SU-DHL-6 (cell line): ENCODE data around the gene MAP3K19.

Source experiments
- H2AFZ ChIP-seq: fragments of 200-600 bp; sonication (generic); 2 replicates; pipeline ENCODE4 v1.6.1; 2014; ENCODE audit warnings: low read depth, mild to moderate bottlenecking, moderate library complexity, mixed read lengths, antibody characterized with exemption, low read length; ENCODE audit not compliant: severe bottlenecking
- H3F3A ChIP-seq: fragments of 200-600 bp; shearing (Covaris generic); 2 replicates; pipeline ENCODE4 v1.6.0; 2016; ENCODE audit warnings: antibody characterized with exemption, mild to moderate bottlenecking; ENCODE audit not compliant: insufficient read depth
- H3K27ac ChIP-seq: fragments of 200-600 bp; sonication (generic); 2 replicates; pipeline ENCODE4 v1.5.1; 2016; ENCODE audit warnings: low read depth, mild to moderate bottlenecking, low read length, moderate library complexity, mixed read lengths
- H3K27me3 ChIP-seq: fragments of 200-600 bp; sonication (generic), shearing (Covaris generic); 2 replicates; pipeline ENCODE4 v1.6.0; 2014; ENCODE audit warnings: mild to moderate bottlenecking, low read length
- H3K36me3 ChIP-seq: fragments of 200-600 bp; sonication (generic); 2 replicates; pipeline ENCODE4 v1.6.1; 2014; ENCODE audit warnings: mild to moderate bottlenecking, low read length, mixed read lengths
- H3K4me2 ChIP-seq: fragments of 300-600, 200-600 bp; shearing (Covaris generic), sonication (generic); 2 replicates; pipeline ENCODE4 v1.6.0; 2014; ENCODE audit warnings: low read length, low read depth, mild to moderate bottlenecking; ENCODE audit not compliant: poor library complexity, severe bottlenecking
- H3K4me3 ChIP-seq: fragments of 200-600 bp; sonication (generic); 2 replicates; pipeline ENCODE4 v1.5.1; 2014; ENCODE audit warnings: antibody characterized with exemption, low read length, mild to moderate bottlenecking, mixed read lengths; ENCODE audit not compliant: insufficient read depth, poor library complexity, severe bottlenecking
- H3K79me2 ChIP-seq: fragments of 200-600 bp; sonication (generic); 2 replicates; pipeline ENCODE4 v1.6.1; 2014; ENCODE audit warnings: mild to moderate bottlenecking, low read length, moderate library complexity; ENCODE audit not compliant: insufficient read depth
- H3K9ac ChIP-seq: fragments of 200-600 bp; sonication (generic); 2 replicates; pipeline ENCODE4 v1.7.0; 2014; ENCODE audit warnings: mild to moderate bottlenecking, low read length
- H3K9me2 ChIP-seq: fragments of 200-600 bp; sonication (generic); replicated peaks from 2 replicates; pipeline ENCODE4 v1.6.1; 2014; ENCODE audit warnings: low read length; ENCODE audit not compliant: insufficient read depth
- H3K9me3 ChIP-seq: fragments of 200-600 bp; sonication (generic); 2 replicates; pipeline ENCODE4 v1.6.1; 2014; ENCODE audit warnings: low read length, mixed read lengths; ENCODE audit not compliant: insufficient read depth
- H4K20me1 ChIP-seq: fragments of 200-600 bp; sonication (generic); 2 replicates; pipeline ENCODE4 v1.6.1; 2014; ENCODE audit warnings: low read depth, mild to moderate bottlenecking, antibody characterized with exemption, low read length, moderate library complexity, mixed read lengths
- EZH2phosphoT487 ChIP-seq: fragments of 200-600 bp; sonication (generic), shearing (Covaris generic); conservative IDR thresholded peaks from 2 replicates; pipeline ENCODE4 v1.6.1; 2018; ENCODE audit warnings: mild to moderate bottlenecking, antibody characterized with exemption, low read length, moderate library complexity, mixed read lengths
- TF ChIP-seq, protein P1 (sequence below): fragments of 200-600 bp; sonication (generic); IDR thresholded peaks from one replicate; pipeline ENCODE4 v1.5.1; 2017; ENCODE audit warnings: antibody characterized with exemption, mild to moderate bottlenecking, low read length, moderate library complexity; ENCODE audit not compliant: insufficient read depth, poor library complexity, severe bottlenecking

MAP3K19 gene

GRCh38 chr2:134933732-134934131, 113.5 kb downstream of the MAP3K19 start:
- Histone ChIP-seq H3K4me2 (no peak overlapping the region), H3K4me3 (no peak overlapping the region), H3F3A (peaks cover 10% of the 10 kb centered on the region), H3K36me3 (peaks cover 38% of the 10 kb centered on the region), H3K27me3 (no peaks in the 10 kb centered on the region), H2AFZ (no peak overlapping the region), H3K27ac (no peak overlapping the region), H3K9ac (no peak overlapping the region), H4K20me1 (peaks cover 62% of the 10 kb centered on the region), H3K79me2 (peaks cover 98% of the 10 kb centered on the region), H3K9me3 (no peaks in the 10 kb centered on the region), H3K9me2 (no peaks in the 10 kb centered on the region)
- TF ChIP-seq, protein P1, sequence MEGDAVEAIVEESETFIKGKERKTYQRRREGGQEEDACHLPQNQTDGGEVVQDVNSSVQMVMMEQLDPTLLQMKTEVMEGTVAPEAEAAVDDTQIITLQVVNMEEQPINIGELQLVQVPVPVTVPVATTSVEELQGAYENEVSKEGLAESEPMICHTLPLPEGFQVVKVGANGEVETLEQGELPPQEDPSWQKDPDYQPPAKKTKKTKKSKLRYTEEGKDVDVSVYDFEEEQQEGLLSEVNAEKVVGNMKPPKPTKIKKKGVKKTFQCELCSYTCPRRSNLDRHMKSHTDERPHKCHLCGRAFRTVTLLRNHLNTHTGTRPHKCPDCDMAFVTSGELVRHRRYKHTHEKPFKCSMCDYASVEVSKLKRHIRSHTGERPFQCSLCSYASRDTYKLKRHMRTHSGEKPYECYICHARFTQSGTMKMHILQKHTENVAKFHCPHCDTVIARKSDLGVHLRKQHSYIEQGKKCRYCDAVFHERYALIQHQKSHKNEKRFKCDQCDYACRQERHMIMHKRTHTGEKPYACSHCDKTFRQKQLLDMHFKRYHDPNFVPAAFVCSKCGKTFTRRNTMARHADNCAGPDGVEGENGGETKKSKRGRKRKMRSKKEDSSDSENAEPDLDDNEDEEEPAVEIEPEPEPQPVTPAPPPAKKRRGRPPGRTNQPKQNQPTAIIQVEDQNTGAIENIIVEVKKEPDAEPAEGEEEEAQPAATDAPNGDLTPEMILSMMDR = no peak
- no peak for TF ChIP-seq EZH2phosphoT487

DNA sequence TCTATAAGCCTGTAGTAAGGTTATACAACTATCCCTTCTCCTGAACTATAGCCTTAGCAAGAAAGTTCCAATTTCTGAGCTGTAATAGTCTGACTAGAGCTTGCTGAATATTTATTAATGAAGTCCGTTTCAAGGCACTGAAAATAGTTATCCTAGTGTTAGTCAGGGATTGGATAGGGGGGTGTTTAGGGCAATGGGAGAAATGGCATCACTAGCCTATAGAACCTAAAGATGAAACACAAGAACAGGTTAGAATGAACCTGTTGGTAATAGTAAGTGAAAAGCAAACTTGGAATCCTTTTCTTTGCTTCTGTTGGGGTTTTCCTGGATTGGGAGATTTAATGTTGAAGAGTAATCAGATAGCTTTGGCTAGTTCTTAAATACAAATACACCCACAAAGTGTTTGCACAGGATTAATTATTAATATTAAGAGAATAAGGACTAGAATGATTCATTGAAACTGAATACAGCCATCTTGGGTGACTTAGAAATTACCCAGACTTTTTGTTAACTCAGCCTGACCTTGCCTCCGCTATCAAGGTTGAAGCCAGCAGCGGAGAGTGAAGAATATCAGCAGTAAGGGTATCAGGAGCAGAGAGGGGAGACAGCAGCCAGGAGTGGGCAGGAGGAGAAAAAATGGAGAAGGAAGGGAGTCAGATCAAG, 114.3 kb downstream of the MAP3K19 start:
- H3K4me2 ChIP-seq = no peak overlapping the region
- no peak overlapping the region for H3K4me3 ChIP-seq
- no peaks in the 10 kb centered on the region for H3K27me3 ChIP-seq
- H3K36me3 ChIP-seq = peaks cover 31% of the 10 kb centered on the region
- no peaks in the 10 kb centered on the region for H3K9me3 ChIP-seq
- H4K20me1 ChIP-seq = peaks cover 63% of the 10 kb centered on the region
- no peak overlapping the region for H3K9ac ChIP-seq
- peaks cover 98% of the 10 kb centered on the region for H3K79me2 ChIP-seq
- no peak overlapping the region for H2AFZ ChIP-seq
- H3K27ac ChIP-seq = no peak overlapping the region
- no peaks in the 10 kb centered on the region for H3K9me2 ChIP-seq
- TF ChIP-seq EZH2phosphoT487 = no peak
- TF ChIP-seq, protein P1 = no peak
- H3F3A ChIP-seq = peaks cover 8% of the 10 kb centered on the region

DNA sequence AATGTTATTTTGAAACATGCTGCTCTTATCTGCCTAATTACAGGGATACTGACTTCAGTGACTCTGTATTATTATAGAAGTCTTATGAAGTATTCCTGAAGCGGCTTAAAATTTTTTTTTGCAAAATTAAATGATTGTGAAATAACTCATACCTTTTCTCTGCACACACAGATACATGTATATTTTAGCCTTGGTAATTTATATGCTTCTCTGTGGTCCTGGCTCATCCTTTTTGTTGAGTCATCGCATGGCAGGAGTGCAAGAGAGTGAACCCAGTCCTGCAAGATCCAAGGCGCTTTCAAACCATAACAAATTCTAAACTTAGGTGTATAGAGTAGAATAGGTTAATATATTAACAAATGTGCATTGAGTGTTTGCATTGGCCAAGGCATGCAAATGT, 120.1 kb downstream of the MAP3K19 start:
- Histone ChIP-seq H4K20me1 (peaks cover 77% of the 10 kb centered on the region), H3K27me3 (no peaks in the 10 kb centered on the region), H3K27ac (no peak overlapping the region), H3K79me2 (peaks cover 100% of the 10 kb centered on the region), H3K4me2 (no peak overlapping the region), H3K9me2 (no peaks in the 10 kb centered on the region), H3K9ac (no peak overlapping the region), H3K36me3 (peaks cover 20% of the 10 kb centered on the region; the same call in 1 of the 2 replicates), H3K9me3 (no peaks in the 10 kb centered on the region), H2AFZ (no peak overlapping the region), H3F3A (peaks cover 7% of the 10 kb centered on the region; the same call in 1 of the 2 replicates), H3K4me3 (no peak overlapping the region)
- TF ChIP-seq, protein P1 = no peak
- no peak for TF ChIP-seq EZH2phosphoT487
